Epidermal melanocyte (primary cell): ENCODE data around the gene NELL2.
"Not testable (repeated sequence)": the region's sequence is repeated elsewhere in the genome, so short reads cannot be mapped to it uniquely, and the experiment has no call there.

Source experiments
- DNase-seq: peaks from one replicate; pipeline ENCODE4 v3.0.0; 2011; ENCODE audit warnings: low spot score; ENCODE audit not compliant: insufficient read length

NELL2 gene

GRCh38 chr12:44779766-44780165 is 96.3 kb downstream of the NELL2 start:
- DNase-seq = no peak

GRCh38 chr12:44778863-44779262 is 97.3 kb downstream of the NELL2 start:
- no peak for DNase-seq

GRCh38 chr12:44777044-44777443 is 99.1 kb downstream of the NELL2 start:
- no peak for DNase-seq

GRCh38 chr12:44775901-44776300 is 100.2 kb downstream of the NELL2 start:
- DNase-seq = no peak

- no peak for DNase-seq
Measured at GRCh38 chr12:44774815-44775411, 101.2 kb downstream of the NELL2 start.

GRCh38 chr12:44771485-44772021 is 104.6 kb downstream of the NELL2 start:
- no peak for DNase-seq

- no peak for DNase-seq
Measured at GRCh38 chr12:44765796-44766195, 110.3 kb downstream of the NELL2 start.

- DNase-seq = no peak
Measured at GRCh38 chr12:44763021-44763420, 113.1 kb downstream of the NELL2 start.

GRCh38 chr12:44759289-44759688 is 116.8 kb downstream of the NELL2 start:
- DNase-seq = no peak

GRCh38 chr12:44750468-44750867 is 125.6 kb downstream of the NELL2 start:
- DNase-seq = no peak

GRCh38 chr12:44749566-44749965 is 126.5 kb downstream of the NELL2 start:
- no peak for DNase-seq

- no peak for DNase-seq
Measured at GRCh38 chr12:44748950-44749468, 127.1 kb downstream of the NELL2 start.

- not testable (repeated sequence) for DNase-seq
Measured at GRCh38 chr12:44741292-44741980, 134.7 kb downstream of the NELL2 start.

- no peak for DNase-seq
Measured at GRCh38 chr12:44738051-44738450, 138.1 kb downstream of the NELL2 start.

GRCh38 chr12:44728566-44728965 is 147.5 kb downstream of the NELL2 start:
- DNase-seq = no peak

- no peak for DNase-seq
Measured at GRCh38 chr12:44720265-44720664, 155.8 kb downstream of the NELL2 start.

GRCh38 chr12:44717612-44718011 is 158.5 kb downstream of the NELL2 start:
- DNase-seq = no peak

- DNase-seq = no peak
Measured at GRCh38 chr12:44716711-44717110, 159.4 kb downstream of the NELL2 start.

- no peak for DNase-seq
Measured at GRCh38 chr12:44711736-44712135, 164.4 kb downstream of the NELL2 start.

GRCh38 chr12:44709166-44709565 is 166.9 kb downstream of the NELL2 start:
- DNase-seq = no peak

GRCh38 chr12:44708218-44708617 is 167.9 kb downstream of the NELL2 start:
- no peak for DNase-seq

GRCh38 chr12:44703182-44703910 is 172.8 kb downstream of the NELL2 start:
- DNase-seq = no peak
